Measurements from ENCODE around the gene LMNA. TPM values are rescaled to one million over a fixed set of nuclear protein-coding genes. Genes with fewer than 3 reads are reported as not detected.

LMNA gene
- total and polyA plus RNA-seq, 4 donors: 60.4 to 160 (median 97.2) TPM

GRCh38 chr1:156154317-156154749 is 39.8 kb downstream of the LMNA start:
- H3K9me3 ChIP-seq (ENCODE audit: control insufficient read depth in 4 of 4, low read length in 3 of 4): no peaks in the 10 kb centered on the region
- 84% methylated on average over 11 of the region's 11 CpGs for WGBS
- H3K36me3 ChIP-seq (ENCODE audit: control insufficient read depth in 4 of 4, insufficient read depth in 3 of 4, low read depth in 1 of 4, low read length in 3 of 4): no peaks in the 10 kb centered on the region
- TF ChIP-seq NR2F2 (IDR thresholded peaks at IDR 0.05): no peak
- no peak for TF ChIP-seq ZBTB33 (IDR thresholded peaks at IDR 0.05)
- TF ChIP-seq SP1 (IDR thresholded peaks at IDR 0.05): no peak
- no peak for TF ChIP-seq EGR1 (IDR thresholded peaks at IDR 0.05; ENCODE audit: low read depth in 2 of 2)
- no peak for TF ChIP-seq RAD21 (IDR thresholded peaks at IDR 0.05)
- TF ChIP-seq RXRA (IDR thresholded peaks at IDR 0.05): no peak
- no peak for TF ChIP-seq FOXA2 (IDR thresholded peaks at IDR 0.05)
- no peak for TF ChIP-seq JUND (IDR thresholded peaks at IDR 0.05)
- TF ChIP-seq MAX (IDR thresholded peaks at IDR 0.05): no peak
- no peak for TF ChIP-seq HNF4G (IDR thresholded peaks at IDR 0.05)
- TF ChIP-seq CTCF (IDR thresholded peaks at IDR 0.05; ENCODE audit: low read depth, low read length, missing input control): no peak
- TF ChIP-seq GABPA (IDR thresholded peaks at IDR 0.05 in 1 of 2, conservative IDR thresholded peaks at IDR 0.05 in 1 of 2): no peak
- H3K4me3 ChIP-seq (ENCODE audit: low read depth in 1 of 3, low read length in 3 of 3): no peak overlapping the region
- H3K4me1 ChIP-seq (ENCODE audit: control insufficient read depth in 4 of 4, insufficient read depth in 4 of 4, low read length in 3 of 4): no peaks in the 10 kb centered on the region
- no peak for DNase-seq (ENCODE audit: low spot score)
- peak overlapping the region in 1 of 2 donors; percentile 49 for H3K27ac ChIP-seq (ENCODE audit: low read depth in 1 of 2, low read length in 2 of 2)
- no peak overlapping the region for H3K9ac ChIP-seq (ENCODE audit: low read depth in 1 of 2, low read length in 2 of 2)
- no peaks in the 10 kb centered on the region for H3K27me3 ChIP-seq (ENCODE audit: control insufficient read depth in 4 of 4, insufficient read depth in 4 of 4, low read length in 3 of 4)

- Histone ChIP-seq H3K4me1 (ENCODE audit: control insufficient read depth in 4 of 4, insufficient read depth in 4 of 4, low read length in 3 of 4) (no peaks in the 10 kb centered on the region), H3K9ac (ENCODE audit: low read depth in 1 of 2, low read length in 2 of 2) (no peak overlapping the region), H3K4me3 (ENCODE audit: low read depth in 1 of 3, low read length in 3 of 3) (no peak overlapping the region), H3K9me3 (ENCODE audit: control insufficient read depth in 4 of 4, low read length in 3 of 4) (no peaks in the 10 kb centered on the region), H3K36me3 (ENCODE audit: control insufficient read depth in 4 of 4, insufficient read depth in 3 of 4, low read depth in 1 of 4, low read length in 3 of 4) (no peaks in the 10 kb centered on the region), H3K27ac (ENCODE audit: low read depth in 1 of 2, low read length in 2 of 2) (no peak overlapping the region), H3K27me3 (ENCODE audit: control insufficient read depth in 4 of 4, insufficient read depth in 4 of 4, low read length in 3 of 4) (no peaks in the 10 kb centered on the region)
- TF ChIP-seq REST (IDR thresholded peaks at IDR 0.05) (no peak), FOXA1 (IDR thresholded peaks at IDR 0.05) (no peak), RXRA (IDR thresholded peaks at IDR 0.05) (no peak), ATF3 (IDR thresholded peaks at IDR 0.05) (no peak), TAF1 (conservative IDR thresholded peaks at IDR 0.05) (no peak), SP1 (IDR thresholded peaks at IDR 0.05) (no peak), RAD21 (IDR thresholded peaks at IDR 0.05) (no peak), HNF4A (conservative IDR thresholded peaks at IDR 0.05) (no peak), JUND (IDR thresholded peaks at IDR 0.05) (no peak), FOXA2 (IDR thresholded peaks at IDR 0.05) (no peak), MAX (IDR thresholded peaks at IDR 0.05) (no peak)
- 84% methylated on average over 12 of the region's 12 CpGs for WGBS
- no peak for DNase-seq (ENCODE audit: low spot score)
Observed at GRCh38 chr1:156155756-156156510, 41.4 kb downstream of the LMNA start.

Measured in liver (tissue), 9 donors.